ENCODE results near the gene SRL.

DNA sequence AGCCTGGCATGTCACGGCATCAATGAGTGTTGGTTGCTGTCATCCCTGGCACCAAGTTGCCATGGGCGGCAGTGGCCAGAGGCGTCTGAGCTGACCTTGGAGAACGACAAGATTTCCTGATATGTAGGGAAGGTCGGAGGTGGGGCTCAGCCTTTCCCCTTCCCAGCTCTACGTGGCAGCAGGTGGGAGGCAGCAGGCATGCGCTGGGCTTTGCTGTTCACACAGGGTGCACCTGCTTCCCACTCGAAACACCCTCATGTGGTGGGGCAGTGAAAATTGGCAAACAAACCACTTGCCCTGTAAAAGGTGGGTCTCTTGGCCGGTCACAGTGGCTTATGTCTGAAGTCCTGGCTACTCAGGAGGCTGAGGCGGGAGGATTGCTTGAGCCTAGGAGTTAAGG is 43.3 kb upstream of the SRL start:
- TF ChIP-seq, protein P1, sequence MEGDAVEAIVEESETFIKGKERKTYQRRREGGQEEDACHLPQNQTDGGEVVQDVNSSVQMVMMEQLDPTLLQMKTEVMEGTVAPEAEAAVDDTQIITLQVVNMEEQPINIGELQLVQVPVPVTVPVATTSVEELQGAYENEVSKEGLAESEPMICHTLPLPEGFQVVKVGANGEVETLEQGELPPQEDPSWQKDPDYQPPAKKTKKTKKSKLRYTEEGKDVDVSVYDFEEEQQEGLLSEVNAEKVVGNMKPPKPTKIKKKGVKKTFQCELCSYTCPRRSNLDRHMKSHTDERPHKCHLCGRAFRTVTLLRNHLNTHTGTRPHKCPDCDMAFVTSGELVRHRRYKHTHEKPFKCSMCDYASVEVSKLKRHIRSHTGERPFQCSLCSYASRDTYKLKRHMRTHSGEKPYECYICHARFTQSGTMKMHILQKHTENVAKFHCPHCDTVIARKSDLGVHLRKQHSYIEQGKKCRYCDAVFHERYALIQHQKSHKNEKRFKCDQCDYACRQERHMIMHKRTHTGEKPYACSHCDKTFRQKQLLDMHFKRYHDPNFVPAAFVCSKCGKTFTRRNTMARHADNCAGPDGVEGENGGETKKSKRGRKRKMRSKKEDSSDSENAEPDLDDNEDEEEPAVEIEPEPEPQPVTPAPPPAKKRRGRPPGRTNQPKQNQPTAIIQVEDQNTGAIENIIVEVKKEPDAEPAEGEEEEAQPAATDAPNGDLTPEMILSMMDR (IDR thresholded peaks at IDR 0.05), result no peak
- TF ChIP-seq EZH2 (IDR thresholded peaks at IDR 0.05; ENCODE audit: borderline replicate concordance, insufficient read depth, low read depth, low read length, poor library complexity, severe bottlenecking), result no peak
